ENCODE measurements around the gene PPM1J. TPM values are rescaled to one million over a fixed set of nuclear protein-coding genes. Genes with fewer than 3 reads are reported as not detected.

PPM1J gene
- total RNA-seq, 1 donor from 2014 or later: 0.69 TPM

- Mint-ChIP-seq H3K4me3 (ENCODE audit: unreplicated experiment) (no peak overlapping the region), H3K9me3 (ENCODE audit: unreplicated experiment) (peaks cover 15% of the 10 kb centered on the region), H3K36me3 (ENCODE audit: unreplicated experiment) (no peaks in the 10 kb centered on the region), H3K27me3 (ENCODE audit: unreplicated experiment) (peaks cover 12% of the 10 kb centered on the region), H3K27ac (ENCODE audit: unreplicated experiment) (no peak overlapping the region), H3K4me1 (ENCODE audit: low read depth, unreplicated experiment) (peaks cover 1% of the 10 kb centered on the region)
- DNase-seq: no peak
- TF ChIP-seq CTCF (IDR thresholded peaks at IDR 0.05; ENCODE audit: partially characterized antibody, unreplicated experiment): no peak
Measured at GRCh38 chr1:112711670-112712069, 3.5 kb downstream of the PPM1J start.

- no peak for DNase-seq
- H3K36me3 Mint-ChIP-seq (ENCODE audit: unreplicated experiment): no peaks in the 10 kb centered on the region
- no peak for TF ChIP-seq CTCF (IDR thresholded peaks at IDR 0.05; ENCODE audit: partially characterized antibody, unreplicated experiment)
- H3K9me3 Mint-ChIP-seq (ENCODE audit: unreplicated experiment): peaks cover 20% of the 10 kb centered on the region
- H3K4me3 Mint-ChIP-seq (ENCODE audit: unreplicated experiment): no peak overlapping the region
- peaks cover 12% of the 10 kb centered on the region for H3K27me3 Mint-ChIP-seq (ENCODE audit: unreplicated experiment)
- no peak overlapping the region for H3K27ac Mint-ChIP-seq (ENCODE audit: unreplicated experiment)
- peaks cover 3% of the 10 kb centered on the region for H3K4me1 Mint-ChIP-seq (ENCODE audit: low read depth, unreplicated experiment)
Measured at GRCh38 chr1:112711041-112711440, 4.1 kb downstream of the PPM1J start.

DNA sequence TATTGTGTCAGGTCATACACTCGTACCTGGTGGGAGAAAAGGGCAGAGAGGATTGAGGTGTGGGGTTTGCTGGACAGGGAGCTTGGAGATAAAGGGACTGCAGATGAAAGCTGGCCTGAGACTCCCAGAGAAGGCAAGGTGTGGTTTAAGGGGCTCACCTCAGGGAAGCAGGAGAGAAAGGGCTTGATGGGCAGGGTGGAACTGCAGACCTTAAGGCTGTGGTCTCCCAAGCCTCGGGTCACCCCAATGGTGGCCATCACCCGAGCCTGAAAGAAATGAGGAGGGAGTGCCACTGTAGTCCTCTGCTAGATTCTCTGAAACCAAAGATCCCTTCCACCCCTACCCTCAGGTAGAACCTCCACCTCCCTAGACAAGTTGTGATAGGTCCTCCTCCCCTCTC, 4.5 kb downstream of the PPM1J start:
- peaks cover 12% of the 10 kb centered on the region for H3K27me3 Mint-ChIP-seq (ENCODE audit: unreplicated experiment)
- no peak overlapping the region for H3K4me3 Mint-ChIP-seq (ENCODE audit: unreplicated experiment)
- no peak for TF ChIP-seq CTCF (IDR thresholded peaks at IDR 0.05; ENCODE audit: partially characterized antibody, unreplicated experiment)
- no peak overlapping the region for H3K27ac Mint-ChIP-seq (ENCODE audit: unreplicated experiment)
- no peaks in the 10 kb centered on the region for H3K36me3 Mint-ChIP-seq (ENCODE audit: unreplicated experiment)
- DNase-seq: no peak
- H3K9me3 Mint-ChIP-seq (ENCODE audit: unreplicated experiment): peaks cover 18% of the 10 kb centered on the region
- H3K4me1 Mint-ChIP-seq (ENCODE audit: low read depth, unreplicated experiment): peaks cover 5% of the 10 kb centered on the region

GRCh38 chr1:112710159-112710558, 5.0 kb downstream of the PPM1J start:
- no peak for DNase-seq
- Mint-ChIP-seq H3K4me3 (ENCODE audit: unreplicated experiment) (no peak overlapping the region), H3K9me3 (ENCODE audit: unreplicated experiment) (peaks cover 18% of the 10 kb centered on the region), H3K4me1 (ENCODE audit: low read depth, unreplicated experiment) (peaks cover 9% of the 10 kb centered on the region), H3K36me3 (ENCODE audit: unreplicated experiment) (no peaks in the 10 kb centered on the region), H3K27me3 (ENCODE audit: unreplicated experiment) (peaks cover 14% of the 10 kb centered on the region), H3K27ac (ENCODE audit: unreplicated experiment) (no peak overlapping the region)
- no peak for TF ChIP-seq CTCF (IDR thresholded peaks at IDR 0.05; ENCODE audit: partially characterized antibody, unreplicated experiment)

DNA sequence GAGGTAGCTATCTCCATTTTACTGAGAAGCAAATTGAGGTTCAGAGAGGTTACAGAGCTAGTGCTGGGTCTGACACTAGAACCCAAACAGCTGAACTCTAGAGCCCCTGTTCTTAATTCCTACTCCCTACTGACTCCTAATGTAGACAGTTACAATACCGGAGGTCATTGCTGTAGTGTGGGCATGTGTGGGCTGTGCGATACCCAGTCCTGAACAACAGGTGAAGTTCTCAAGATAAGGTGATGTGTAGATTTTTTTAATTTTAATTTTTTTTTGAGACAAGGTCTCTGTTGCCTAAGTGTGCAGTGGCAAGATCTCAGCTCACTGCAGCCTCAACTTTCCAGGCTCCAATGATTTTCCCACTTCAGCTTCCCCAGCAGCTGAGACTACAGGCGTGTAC, 6.6 kb downstream of the PPM1J start:
- Mint-ChIP-seq H3K36me3 (ENCODE audit: unreplicated experiment) (no peaks in the 10 kb centered on the region), H3K4me1 (ENCODE audit: low read depth, unreplicated experiment) (peaks cover 13% of the 10 kb centered on the region), H3K27ac (ENCODE audit: unreplicated experiment) (no peak overlapping the region), H3K27me3 (ENCODE audit: unreplicated experiment) (peaks cover 13% of the 10 kb centered on the region), H3K4me3 (ENCODE audit: unreplicated experiment) (no peak overlapping the region), H3K9me3 (ENCODE audit: unreplicated experiment) (peaks cover 18% of the 10 kb centered on the region)
- TF ChIP-seq CTCF (IDR thresholded peaks at IDR 0.05; ENCODE audit: partially characterized antibody, unreplicated experiment): no peak
- DNase-seq: no peak
